Nephron (organoid): ENCODE data around the gene SLC37A3.

Experiments used
- H3K27ac Mint-ChIP-seq, 3 experiments: 2 replicates each; pipeline ENCODE4 v1.8.0; 2020; ENCODE audit warnings: mixed read lengths in 3 of 3, mild to moderate bottlenecking in 2 of 3, moderate library complexity in 1 of 3
- H3K27me3 Mint-ChIP-seq: 2 replicates; pipeline ENCODE4 v1.8.0; 2021; ENCODE audit warnings: low read depth, mild to moderate bottlenecking, moderate library complexity, mixed read lengths
- H3K36me3 Mint-ChIP-seq: 2 replicates; pipeline ENCODE4 v1.8.0; 2020; ENCODE audit warnings: low read depth, mixed read lengths
- H3K4me1 Mint-ChIP-seq: 2 replicates; pipeline ENCODE4 v1.8.0; 2020; ENCODE audit warnings: mixed read lengths
- H3K4me3 Mint-ChIP-seq, 3 experiments: 2 replicates each; pipeline ENCODE4 v1.8.0; 2020; ENCODE audit warnings: mild to moderate bottlenecking in 3 of 3, mixed read lengths in 3 of 3, moderate library complexity in 2 of 3
- H3K9me3 Mint-ChIP-seq: 2 replicates; pipeline ENCODE4 v1.8.0; 2020; ENCODE audit warnings: mixed read lengths
- CTCF ChIP-seq, 3 experiments: fragments of 200-600 bp; sonication (generic); IDR thresholded peaks; one replicate each; pipeline ENCODE4 v1.5.0; 2021; ENCODE audit warnings: antibody characterized with exemption in 3 of 3; ENCODE audit not compliant: unreplicated experiment in 3 of 3

Gene SLC37A3

DNA sequence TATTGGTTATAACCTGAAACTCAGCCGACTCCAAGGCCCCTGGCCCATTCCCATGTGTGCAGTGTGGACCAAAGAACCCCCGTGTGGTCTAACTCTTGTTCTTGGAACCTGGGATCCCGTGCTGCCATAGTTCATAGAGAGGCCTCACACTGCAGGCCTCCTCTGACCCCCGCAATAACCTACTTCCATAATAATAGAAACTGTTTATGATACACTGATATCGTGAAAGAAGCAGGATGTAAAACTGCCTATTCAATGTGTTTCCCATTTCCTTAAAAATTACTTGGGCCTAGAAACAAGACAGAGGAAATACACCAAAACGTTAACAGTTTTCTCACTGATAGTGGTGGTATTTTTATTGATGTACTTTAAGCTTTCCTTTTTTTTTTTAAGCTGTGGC lies 112.4 kb downstream of the SLC37A3 start:
- Mint-ChIP-seq H3K9me3 (no peaks in the 10 kb centered on the region), H3K4me3 (no peak overlapping the region), H3K36me3 (no peaks in the 10 kb centered on the region), H3K27ac (no peak overlapping the region), H3K27me3 (peaks cover under 1% of the 10 kb centered on the region), H3K4me1 (no peaks in the 10 kb centered on the region)
- TF ChIP-seq CTCF (IDR thresholded peaks at IDR 0.05; ENCODE audit: unreplicated experiment in 3 of 3) = no peak

DNA sequence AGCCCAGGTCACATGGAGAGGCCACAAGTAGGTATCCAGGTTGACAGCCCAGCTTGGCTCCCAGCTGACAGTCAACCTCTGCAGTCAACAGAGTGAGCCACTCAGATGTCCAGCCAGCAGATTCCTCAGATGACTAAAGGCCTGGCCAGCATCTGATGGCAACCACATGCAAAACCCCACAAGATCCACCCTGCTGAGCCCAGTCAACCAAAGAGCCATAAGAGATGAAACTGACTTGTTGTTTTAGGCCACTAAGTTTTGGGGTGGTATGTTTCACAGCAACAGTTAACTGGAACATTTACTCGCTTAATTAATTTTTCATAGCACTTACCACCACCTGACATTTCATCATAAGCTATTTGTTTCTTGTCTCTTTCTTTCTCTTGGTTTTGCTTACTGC lies 114.3 kb downstream of the SLC37A3 start:
- H3K9me3 Mint-ChIP-seq = no peaks in the 10 kb centered on the region
- no peaks in the 10 kb centered on the region for H3K36me3 Mint-ChIP-seq
- no peak for TF ChIP-seq CTCF (IDR thresholded peaks at IDR 0.05; ENCODE audit: unreplicated experiment in 3 of 3)
- peaks cover 4% of the 10 kb centered on the region for H3K27me3 Mint-ChIP-seq
- H3K27ac Mint-ChIP-seq = no peak overlapping the region
- H3K4me1 Mint-ChIP-seq = no peaks in the 10 kb centered on the region
- H3K4me3 Mint-ChIP-seq = no peak overlapping the region
